H1 (cell line): ENCODE data around the gene CACNB4. TPM values are rescaled to one million over a fixed set of nuclear protein-coding genes. Genes with fewer than 3 reads are reported as not detected.

Source experiments
- CTCF ChIA-PET: fragments of 300-600 bp; sonication (Branson Sonifier 250); formaldehyde crosslinking; loops from one replicate; lab custom pipeline; 2021; ENCODE audit not compliant: partially characterized antibody; lab: Charles Lee
- POLR2A ChIA-PET: fragments of 300-600 bp; sonication (Branson Sonifier 250); formaldehyde crosslinking; loops from one replicate; lab custom pipeline; 2021; ENCODE audit warnings: inconsistent platforms; ENCODE audit not compliant: partially characterized antibody; lab: Charles Lee
- DNase-seq, 2 experiments: peaks; one replicate each; pipeline versions ENCODE4 v3.0.0 to v3.0.0-alpha.2; 2010 to 2022; ENCODE audit warnings: low spot score in 2 of 2, low read depth in 1 of 2, mixed read lengths in 1 of 2
- FAIRE-seq: peaks from 2 replicates; lab custom pipeline; 2011; peaks lifted over from hg19 to GRCh38; lab: Jason Lieb, UNC
- H2AFZ ChIP-seq: 2 replicates; pipeline ENCODE4 v1.8.1; 2012; ENCODE audit warnings: low read length, inconsistent platforms
- H2AK5ac ChIP-seq: 2 replicates; pipeline ENCODE4 v1.6.1; 2013; ENCODE audit warnings: low read depth, low read length
- H2BK120ac ChIP-seq: replicated peaks from 2 replicates; pipeline ENCODE3; 2013; ENCODE audit warnings: low read depth, low read length, inconsistent platforms
- H2BK12ac ChIP-seq: 2 replicates; pipeline ENCODE4 v1.6.1; 2013; ENCODE audit warnings: low read depth, low read length
- H2BK15ac ChIP-seq: 2 replicates; pipeline ENCODE4 v1.6.1; 2013; ENCODE audit warnings: low read length
- H2BK20ac ChIP-seq: 2 replicates; pipeline ENCODE4 v1.6.1; 2013; ENCODE audit warnings: low read length
- H2BK5ac ChIP-seq: 2 replicates; pipeline ENCODE4 v1.6.1; 2013; ENCODE audit warnings: low read depth, low read length
- H3K14ac ChIP-seq: 2 replicates; pipeline ENCODE4 v1.6.1; 2013; ENCODE audit warnings: inconsistent platforms; ENCODE audit not compliant: insufficient read length
- H3K18ac ChIP-seq: 2 replicates; pipeline ENCODE4 v1.6.1; 2013; ENCODE audit warnings: low read length; ENCODE audit errors: extremely low read depth
- H3K23ac ChIP-seq: 2 replicates; pipeline ENCODE4 v1.6.1; 2013; ENCODE audit warnings: inconsistent platforms; ENCODE audit not compliant: insufficient read length
- H3K23me2 ChIP-seq: 2 replicates; pipeline ENCODE4 v1.6.1; 2013; ENCODE audit warnings: low read depth, low read length
- H3K27ac ChIP-seq: 2 replicates; pipeline ENCODE4 v1.6.1; 2011; ENCODE audit warnings: low read depth, low read length, inconsistent platforms
- H3K27me3 ChIP-seq, 4 experiments: replicated peaks in 1 of 4; 1 replicate in 1 of 4; 2 replicates in 3 of 4; pipeline versions ENCODE4 v1.6.1 to v1.8.1; 2011 to 2013; ENCODE audit warnings: low read length in 3 of 4, mild to moderate bottlenecking in 3 of 4, inconsistent platforms in 2 of 4, mixed read lengths in 2 of 4, moderate library complexity in 1 of 4; ENCODE audit not compliant: control insufficient read depth in 3 of 4, insufficient read depth in 3 of 4; ENCODE audit errors: extremely low read depth in 1 of 4
- H3K36me3 ChIP-seq, 4 experiments: 2 replicates each; pipeline versions ENCODE4 v1.6.1 to v1.8.1; 2011 to 2013; ENCODE audit warnings: mild to moderate bottlenecking in 4 of 4, low read length in 3 of 4, moderate library complexity in 2 of 4, control low read depth in 1 of 4, inconsistent platforms in 1 of 4; ENCODE audit not compliant: insufficient read depth in 4 of 4, control insufficient read depth in 2 of 4
- H3K4ac ChIP-seq: replicated peaks from 2 replicates; pipeline ENCODE3; 2013; ENCODE audit warnings: low read length, low read depth, mixed read lengths, inconsistent platforms; ENCODE audit not compliant: insufficient read length
- H3K4me1 ChIP-seq, 4 experiments: replicated peaks in 1 of 4; 1 replicate in 1 of 4; 2 replicates in 3 of 4; pipeline versions ENCODE4 v1.6.1 to v1.8.1; 2011 to 2013; ENCODE audit warnings: low read length in 3 of 4, inconsistent platforms in 2 of 4, mixed read lengths in 1 of 4; ENCODE audit not compliant: insufficient read depth in 4 of 4, control insufficient read depth in 3 of 4
- H3K4me2 ChIP-seq, 2 experiments: 2 replicates each; pipeline versions ENCODE4 v1.6.1 to v1.8.1; 2011 to 2013; ENCODE audit warnings: low read depth in 2 of 2, low read length in 2 of 2, control low read depth in 1 of 2, inconsistent platforms in 1 of 2, mild to moderate bottlenecking in 1 of 2; ENCODE audit not compliant: insufficient read depth in 1 of 2
- H3K4me3 ChIP-seq, 4 experiments: fragments of 200-600, 300-600 bp in 1 of 4; sonication (generic), shearing (Covaris generic), sonication (Bioruptor Twin) in 1 of 4; 2 replicates each; pipeline versions ENCODE4 v1.5.1 to v1.8.1; 2011 to 2016; ENCODE audit warnings: low read length in 4 of 4, low read depth in 3 of 4, control low read depth in 2 of 4, inconsistent platforms in 2 of 4, mild to moderate bottlenecking in 2 of 4, mixed read lengths in 1 of 4, moderate library complexity in 1 of 4; ENCODE audit not compliant: insufficient read depth in 2 of 4; ENCODE audit errors: extremely low read depth in 1 of 4
- H3K56ac ChIP-seq: replicated peaks from 2 replicates; pipeline ENCODE3; 2013; ENCODE audit warnings: low read depth, mild to moderate bottlenecking, mixed read lengths, low read length, inconsistent platforms; ENCODE audit not compliant: insufficient read length
- H3K79me1 ChIP-seq: 2 replicates; pipeline ENCODE4 v1.6.1; 2013; ENCODE audit warnings: low read depth, low read length, control low read depth
- H3K79me2 ChIP-seq, 2 experiments: 2 replicates each; pipeline versions ENCODE4 v1.6.1 to v1.8.1; 2012 to 2013; ENCODE audit warnings: low read length in 2 of 2, mild to moderate bottlenecking in 2 of 2, inconsistent platforms in 1 of 2; ENCODE audit not compliant: insufficient read depth in 2 of 2, control insufficient read depth in 1 of 2
- H3K9ac ChIP-seq, 4 experiments: replicated peaks in 1 of 4; 1 replicate in 1 of 4; 2 replicates in 3 of 4; pipeline versions ENCODE4 v1.6.1 to v1.8.1; 2011 to 2013; ENCODE audit warnings: low read depth in 3 of 4, low read length in 3 of 4, control low read depth in 2 of 4, mild to moderate bottlenecking in 2 of 4, moderate library complexity in 2 of 4, inconsistent platforms in 1 of 4; ENCODE audit errors: extremely low read depth in 1 of 4
- H3K9me3 ChIP-seq, 2 experiments: 2 replicates each; pipeline versions ENCODE4 v1.6.1 to v1.8.1; 2012 to 2013; ENCODE audit warnings: mild to moderate bottlenecking in 2 of 2, moderate library complexity in 2 of 2, control low read depth in 1 of 2, inconsistent platforms in 1 of 2, low read depth in 1 of 2, low read length in 1 of 2, mixed read lengths in 1 of 2; ENCODE audit not compliant: insufficient read depth in 2 of 2
- H4K20me1 ChIP-seq, 2 experiments: replicated peaks in 1 of 2; 2 replicates each; pipeline versions ENCODE3 to v1.8.1; 2011 to 2013; ENCODE audit warnings: inconsistent platforms in 2 of 2, low read length in 2 of 2, mild to moderate bottlenecking in 1 of 2; ENCODE audit not compliant: insufficient read depth in 2 of 2, control insufficient read depth in 1 of 2
- H4K5ac ChIP-seq: 2 replicates; pipeline ENCODE4 v1.6.1; 2013; ENCODE audit warnings: low read length, low read depth, mixed read lengths, inconsistent platforms; ENCODE audit not compliant: insufficient read length
- H4K8ac ChIP-seq: 2 replicates; pipeline ENCODE4 v1.8.0; 2013; ENCODE audit warnings: mild to moderate bottlenecking, moderate library complexity, low read length, inconsistent platforms; ENCODE audit not compliant: insufficient read depth; ENCODE audit errors: extremely low read depth
- H4K91ac ChIP-seq: replicated peaks from 2 replicates; pipeline ENCODE3; 2013; ENCODE audit warnings: low read length, mixed read lengths, inconsistent platforms; ENCODE audit not compliant: insufficient read length
- ASH2L ChIP-seq: fragments of 200-600, 300-600 bp; sonication (generic); IDR thresholded peaks from one replicate; pipeline ENCODE4 v1.7.1; 2017; ENCODE audit warnings: low read length
- CHD1 ChIP-seq: IDR thresholded peaks from 2 replicates; pipeline ENCODE4 v1.6.1; 2012; ENCODE audit warnings: low read depth, low read length, improper control_type of control experiment
- E2F6 ChIP-seq: IDR thresholded peaks from 2 replicates; pipeline ENCODE4 v1.6.1; 2012; ENCODE audit warnings: inconsistent platforms
- EZH2 ChIP-seq: fragments of 200-600 bp; sonication (generic); IDR thresholded peaks from 2 replicates; pipeline ENCODE4 v1.7.1; 2012; ENCODE audit warnings: low read depth, mild to moderate bottlenecking, moderate library complexity, low read length, inconsistent platforms; ENCODE audit not compliant: severe bottlenecking
- FOSL1 ChIP-seq: IDR thresholded peaks from 2 replicates; pipeline ENCODE4 v1.6.1; 2011; ENCODE audit warnings: mild to moderate bottlenecking, low read depth, low read length, moderate library complexity; ENCODE audit not compliant: insufficient read depth
- GABPA ChIP-seq: IDR thresholded peaks from 2 replicates; pipeline ENCODE4 v1.6.1; 2011; ENCODE audit warnings: mild to moderate bottlenecking, low read length, moderate library complexity, borderline replicate concordance; ENCODE audit not compliant: insufficient read depth
- GTF2F1 ChIP-seq: IDR thresholded peaks from 2 replicates; pipeline ENCODE4 v1.6.1; 2012; ENCODE audit warnings: low read depth, low read length, improper control_type of control experiment, borderline replicate concordance
- MAX ChIP-seq: IDR thresholded peaks from 2 replicates; pipeline ENCODE4 v1.6.1; 2012; ENCODE audit warnings: inconsistent platforms
- NANOG ChIP-seq: IDR thresholded peaks from 2 replicates; pipeline ENCODE4 v1.6.1; 2011; ENCODE audit warnings: low read length, low read depth, mild to moderate bottlenecking, inconsistent platforms; ENCODE audit not compliant: insufficient read depth, poor library complexity, severe bottlenecking
- RBBP5 ChIP-seq: IDR thresholded peaks from 2 replicates; pipeline ENCODE4 v1.7.1; 2012; ENCODE audit warnings: low read depth, mild to moderate bottlenecking, inconsistent platforms, low read length, moderate library complexity, borderline replicate concordance
- SRF ChIP-seq: IDR thresholded peaks from 2 replicates; pipeline ENCODE4 v1.6.1; 2011; ENCODE audit warnings: mild to moderate bottlenecking, low read depth, low read length, moderate library complexity
- TBP ChIP-seq: IDR thresholded peaks from 2 replicates; pipeline ENCODE4 v1.6.1; 2011; ENCODE audit warnings: low read depth, low read length, improper control_type of control experiment
- TCF12 ChIP-seq: IDR thresholded peaks from 2 replicates; pipeline ENCODE4 v1.6.1; 2011; ENCODE audit warnings: low read depth, mild to moderate bottlenecking, low read length
- polyA plus RNA-seq, 7 experiments: library from polyadenylated mRNA; depleted of rRNA in 3 of 7; stranded (reverse) in 5 of 7; unstranded in 2 of 7; fragments of >200 nt in 5 of 7; fragments of 200-250 nt in 2 of 7; gene quantifications; 1 replicate in 5 of 7; 2 replicates in 1 of 7; 4 replicates in 1 of 7; pipeline versions ENCODE4 v1.2.1 to v1.2.3, GENCODE V29; 2011 to 2013; ENCODE audit warnings: missing spikeins in 2 of 7, mixed read lengths in 2 of 7
- total RNA-seq: library from RNA; stranded (reverse); fragmentation: NEBNext Ultra II Directional; extraction: Animal tissue kit (Norgen Biotek cat#: 25700); gene quantifications from 2 replicates; pipeline ENCODE4 v1.2.1, GENCODE V29; 2021
- TF ChIP-seq, protein P1 (sequence below): IDR thresholded peaks from 2 replicates; pipeline ENCODE4 v1.6.1; 2011; ENCODE audit warnings: low read length, improper control_type of control experiment

Gene CACNB4
- total and polyA plus RNA-seq, 2 of the 8 experiments (the other 6 are each of a cell fraction or from before 2014, with no cell fraction given), result 2.0 to 4.0 TPM

- H3K4ac ChIP-seq, result no peak overlapping the region
- H2AK5ac ChIP-seq, result no peak overlapping the region
- no peak overlapping the region for H3K56ac ChIP-seq
- no peak for DNase-seq
- H4K20me1 ChIP-seq, result no peaks in the 10 kb centered on the region
- FAIRE-seq, result no peak
- H3K4me2 ChIP-seq, result no peak overlapping the region
- no peak overlapping the region for H2BK20ac ChIP-seq
- H3K18ac ChIP-seq, result no peak overlapping the region
- H3K4me3 ChIP-seq, result no peak overlapping the region
- H3K9ac ChIP-seq, result no peak overlapping the region
- ChIA-PET POLR2A (no interaction called here), CTCF (no interaction called here)
- no peak overlapping the region for H2BK12ac ChIP-seq
- H3K27me3 ChIP-seq, result no peaks in the 10 kb centered on the region
- no peak overlapping the region for H2AFZ ChIP-seq
- H3K23ac ChIP-seq, result no peak overlapping the region
- no peak overlapping the region for H3K27ac ChIP-seq
- no peak overlapping the region for H4K8ac ChIP-seq
- no peak overlapping the region for H3K14ac ChIP-seq
- no peak overlapping the region for H4K5ac ChIP-seq
- no peaks in the 10 kb centered on the region for H3K79me2 ChIP-seq
- no peaks in the 10 kb centered on the region for H3K79me1 ChIP-seq
- no peak overlapping the region for H2BK5ac ChIP-seq
- H2BK15ac ChIP-seq, result no peak overlapping the region
- no peak overlapping the region for H2BK120ac ChIP-seq
- H3K36me3 ChIP-seq, result no peaks in the 10 kb centered on the region
- no peaks in the 10 kb centered on the region for H3K23me2 ChIP-seq
- no peaks in the 10 kb centered on the region for H3K4me1 ChIP-seq
- no peaks in the 10 kb centered on the region for H3K9me3 ChIP-seq
- no peak overlapping the region for H4K91ac ChIP-seq
- TF ChIP-seq NANOG (no peak), EZH2 (no peak), FOSL1 (no peak), TBP (no peak), TCF12 (no peak), RBBP5 (no peak), GABPA (no peak), GTF2F1 (no peak), SRF (no peak), MAX (no peak), CHD1 (no peak), ASH2L (no peak), E2F6 (no peak)
- TF ChIP-seq, protein P1, sequence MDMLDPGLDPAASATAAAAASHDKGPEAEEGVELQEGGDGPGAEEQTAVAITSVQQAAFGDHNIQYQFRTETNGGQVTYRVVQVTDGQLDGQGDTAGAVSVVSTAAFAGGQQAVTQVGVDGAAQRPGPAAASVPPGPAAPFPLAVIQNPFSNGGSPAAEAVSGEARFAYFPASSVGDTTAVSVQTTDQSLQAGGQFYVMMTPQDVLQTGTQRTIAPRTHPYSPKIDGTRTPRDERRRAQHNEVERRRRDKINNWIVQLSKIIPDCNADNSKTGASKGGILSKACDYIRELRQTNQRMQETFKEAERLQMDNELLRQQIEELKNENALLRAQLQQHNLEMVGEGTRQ, result no peak
Measured at GRCh38 chr2:151857650-151858049, 241.2 kb downstream of the CACNB4 start.
